PC-3 (cell line): Measurements from ENCODE around the gene XIRP1. TPM values are rescaled to one million over a fixed set of nuclear protein-coding genes. Genes with fewer than 3 reads are reported as not detected.

Experiments
- ATAC-seq: fragments of 200-7000 bp; cut with Tn5 transposase; 2 replicates; pipeline ENCODE4 v1.9.1; 2020; ENCODE audit warnings: mild to moderate bottlenecking, moderate library complexity
- BruUV-seq: library from RNA; stranded (reverse); fragments of 400-500 nt; replicated peaks from 2 replicates; lab custom pipeline; 2021; lab: Mats Ljungman, UMichigan
- CTCF ChIA-PET: fragments of 300-600 bp; sonication (Branson Sonifier 250); formaldehyde crosslinking; loops from one replicate; lab custom pipeline; 2022; ENCODE audit warnings: antibody characterized with exemption; lab: Charles Lee
- POLR2A ChIA-PET: fragments of 300-600 bp; sonication (Branson Sonifier 250); formaldehyde crosslinking; loops from one replicate; lab custom pipeline; 2022; ENCODE audit warnings: antibody characterized with exemption; ENCODE audit not compliant: unreplicated experiment; lab: Charles Lee
- DNase-seq: peaks from one replicate; pipeline ENCODE4 v3.0.0-alpha.2; 2015
- H2AFZ ChIP-seq: fragments of 300-600 bp; sonication (generic); 2 replicates; pipeline ENCODE4 v1.6.0; 2016; ENCODE audit warnings: antibody characterized with exemption, low read length
- H3F3A ChIP-seq: fragments of 300-600 bp; sonication (generic); one replicate; pipeline ENCODE4 v1.6.0; 2017; ENCODE audit warnings: antibody characterized with exemption, low read length, control low read depth, mild to moderate bottlenecking; ENCODE audit not compliant: unreplicated experiment
- H3K27ac ChIP-seq: fragments of 300-600 bp; sonication (generic); 2 replicates; pipeline ENCODE4 v1.5.1; 2016; ENCODE audit warnings: mild to moderate bottlenecking, low read length
- H3K27me3 ChIP-seq: fragments of 300-600 bp; sonication (generic); 2 replicates; pipeline ENCODE4 v1.6.1; 2016; ENCODE audit warnings: low read length, mixed read lengths
- H3K36me3 ChIP-seq: fragments of 300-600 bp; sonication (generic); 2 replicates; pipeline ENCODE4 v1.6.1; 2016; ENCODE audit warnings: low read depth, mixed run types, low read length, mixed read lengths
- H3K4me1 ChIP-seq: fragments of 300-600 bp; sonication (generic); 2 replicates; pipeline ENCODE4 v1.5.1; 2016; ENCODE audit warnings: low read length; ENCODE audit not compliant: insufficient read depth
- H3K4me2 ChIP-seq: fragments of 300-600 bp; sonication (generic); 2 replicates; pipeline ENCODE4 v1.6.0; 2016; ENCODE audit warnings: low read length
- H3K4me3 ChIP-seq: fragments of 300-600 bp; sonication (generic); 2 replicates; pipeline ENCODE4 v1.5.1; 2016; ENCODE audit warnings: mild to moderate bottlenecking, low read length, mixed read lengths
- H3K79me2 ChIP-seq: fragments of 300-600 bp; sonication (generic); 2 replicates; pipeline ENCODE4 v1.6.1; 2017; ENCODE audit warnings: low read length, mixed read lengths
- H3K9ac ChIP-seq: fragments of 300-600 bp; sonication (generic); 2 replicates; pipeline ENCODE4 v1.6.0; 2016; ENCODE audit warnings: mild to moderate bottlenecking, low read length
- H3K9me2 ChIP-seq: fragments of 300-600 bp; sonication (generic); replicated peaks from 2 replicates; pipeline ENCODE4 v1.6.1; 2016; ENCODE audit warnings: mixed run types, low read length, mixed read lengths
- H3K9me3 ChIP-seq: fragments of 300-600 bp; sonication (generic); 2 replicates; pipeline ENCODE4 v1.6.1; 2016; ENCODE audit warnings: low read length, mixed read lengths
- H4K20me1 ChIP-seq: fragments of 300-600 bp; sonication (generic); 2 replicates; pipeline ENCODE4 v1.6.1; 2016; ENCODE audit warnings: low read length, mixed read lengths
- CTCF ChIP-seq: fragments of 300-600 bp; sonication (generic); conservative IDR thresholded peaks from 2 replicates; pipeline ENCODE4 v1.5.1; 2017; ENCODE audit warnings: antibody characterized with exemption, low read depth, mild to moderate bottlenecking, low read length
- EZH2 ChIP-seq: fragments of 300-600 bp; sonication (generic); IDR thresholded peaks from one replicate; pipeline ENCODE4 v1.6.1; 2017; ENCODE audit warnings: antibody characterized with exemption, mild to moderate bottlenecking, low read length; ENCODE audit not compliant: unreplicated experiment
- EZH2phosphoT487 ChIP-seq: fragments of 300-600 bp; sonication (generic); IDR thresholded peaks from 2 replicates; pipeline ENCODE4 v1.6.1; 2018; ENCODE audit warnings: mild to moderate bottlenecking, antibody characterized with exemption, low read length, borderline replicate concordance
- intact Hi-C: fragments of 100-400 bp; cut with micrococcal nuclease; formaldehyde crosslinking; loops from 2 replicates; pipeline ENCODE4 v1.9.0; 2023
- total RNA-seq: library from RNA; depleted of rRNA; stranded (reverse); fragments of >200 nt; gene quantifications from 2 replicates; pipeline ENCODE4 v1.2.3, GENCODE V29; 2014

XIRP1 gene
- total RNA-seq, 1 experiment from 2014 or later, result not detected

- Histone ChIP-seq H3K9me3 (no peaks in the 10 kb centered on the region), H3K9me2 (no peaks in the 10 kb centered on the region), H3K4me3 (no peak overlapping the region), H3K27ac (no peak overlapping the region), H3K79me2 (no peaks in the 10 kb centered on the region), H3K4me1 (peaks cover 7% of the 10 kb centered on the region), H2AFZ (no peak overlapping the region), H4K20me1 (no peaks in the 10 kb centered on the region), H3F3A (no peaks in the 10 kb centered on the region), H3K27me3 (peaks cover 36% of the 10 kb centered on the region; the same call in 1 of the 2 replicates), H3K36me3 (no peaks in the 10 kb centered on the region), H3K9ac (no peak overlapping the region), H3K4me2 (no peak overlapping the region)
- ChIA-PET CTCF (no interaction called here), POLR2A (no interaction called here)
- no TSS peak for BruUV-seq
- no peak for ATAC-seq
- no peak for DNase-seq
- TF ChIP-seq EZH2phosphoT487 (no peak), CTCF (no peak), EZH2 (no peak)
- intact Hi-C loops, result no loop called here
These were observed 20.3 kb upstream of the XIRP1 start for GRCh38 chr3:39212665-39213064.

GRCh38 chr3:39211332-39212130, 19.1 kb upstream of the XIRP1 start:
- H2AFZ ChIP-seq, result no peak overlapping the region
- no peak overlapping the region for H3K4me3 ChIP-seq
- no peak overlapping the region for H3K27ac ChIP-seq
- ChIA-PET CTCF (no interaction called here), POLR2A (no interaction called here)
- no peak for ATAC-seq
- no peak overlapping the region for H3K9ac ChIP-seq
- no peaks in the 10 kb centered on the region for H3F3A ChIP-seq
- H3K79me2 ChIP-seq, result no peaks in the 10 kb centered on the region
- H3K9me3 ChIP-seq, result no peaks in the 10 kb centered on the region
- no peak for DNase-seq
- intact Hi-C loops, result no loop called here
- BruUV-seq, result no TSS peak
- H3K27me3 ChIP-seq, result peaks cover 34% of the 10 kb centered on the region; the same call in 1 of the 2 replicates
- H3K9me2 ChIP-seq, result no peaks in the 10 kb centered on the region
- no peak for TF ChIP-seq CTCF
- peaks cover 12% of the 10 kb centered on the region for H3K4me1 ChIP-seq
- H3K4me2 ChIP-seq, result no peak overlapping the region
- H4K20me1 ChIP-seq, result no peaks in the 10 kb centered on the region
- H3K36me3 ChIP-seq, result no peaks in the 10 kb centered on the region

- H3K9me2 ChIP-seq, result no peaks in the 10 kb centered on the region
- no peaks in the 10 kb centered on the region for H3F3A ChIP-seq
- no peak overlapping the region for H3K4me2 ChIP-seq
- no peak overlapping the region for H3K27ac ChIP-seq
- no peaks in the 10 kb centered on the region for H3K79me2 ChIP-seq
- TF ChIP-seq EZH2, result no peak
- TF ChIP-seq EZH2phosphoT487, result no peak
- no peak for TF ChIP-seq CTCF
- CTCF ChIA-PET, result interaction anchor here (0.7 kb wide), 1 partner anchor 78 kb away, joined by 3 read pairs; no protein-coding TSS in a partner anchor
- no peaks in the 10 kb centered on the region for H3K9me3 ChIP-seq
- peaks cover 12% of the 10 kb centered on the region for H3K4me1 ChIP-seq
- ATAC-seq (no peak), DNase-seq (no peak)
- POLR2A ChIA-PET, result no interaction called here
- no peaks in the 10 kb centered on the region for H3K36me3 ChIP-seq
- H4K20me1 ChIP-seq, result no peaks in the 10 kb centered on the region
- H2AFZ ChIP-seq, result no peak overlapping the region
- no peak overlapping the region for H3K9ac ChIP-seq
- no peak overlapping the region for H3K4me3 ChIP-seq
- BruUV-seq, result no TSS peak
- intact Hi-C loops, result no loop called here
- peaks cover 23% of the 10 kb centered on the region; the same call in 1 of the 2 replicates for H3K27me3 ChIP-seq
These were observed 17.7 kb upstream of the XIRP1 start for GRCh38 chr3:39210078-39210477.
